ENCODE measurements around the gene GXYLT1.

GRCh38 chr12:42109031-42109430 lies 35.6 kb downstream of the GXYLT1 start:
- TF ChIP-seq POLR2A (IDR thresholded peaks at IDR 0.05; ENCODE audit: low read depth, low read length) (no peak), TAF1 (IDR thresholded peaks at IDR 0.05; ENCODE audit: low read depth, low read length) (no peak), SPI1 (IDR thresholded peaks at IDR 0.05; ENCODE audit: low read depth, low read length) (no peak), POLR2AphosphoS5 (IDR thresholded peaks at IDR 0.05; ENCODE audit: low read depth, low read length) (no peak), POU2F2 (IDR thresholded peaks at IDR 0.05; ENCODE audit: low read depth, low read length) (no peak), PAX5 (IDR thresholded peaks at IDR 0.05; ENCODE audit: insufficient read depth, low read length, severe bottlenecking) (no peak)
